Hypothalamus (tissue), 51 donors: ENCODE measurements around the gene FREM2.

Source experiments
- DNase-seq, 51 donors: peaks; one replicate each; lab custom pipeline; 2025; lab: John Stamatoyannopoulos, UW

FREM2 gene

GRCh38 chr13:38758277-38758676 lies 71.4 kb downstream of the FREM2 start:
- DNase-seq, result no peak

- no peak for DNase-seq
These were observed 72.5 kb downstream of the FREM2 start for GRCh38 chr13:38759390-38759789.

- peak in 18 of 51 donors; percentile 1 to 64 (median 15) for DNase-seq
These were observed 76.8 kb downstream of the FREM2 start for GRCh38 chr13:38763446-38764381.

DNA sequence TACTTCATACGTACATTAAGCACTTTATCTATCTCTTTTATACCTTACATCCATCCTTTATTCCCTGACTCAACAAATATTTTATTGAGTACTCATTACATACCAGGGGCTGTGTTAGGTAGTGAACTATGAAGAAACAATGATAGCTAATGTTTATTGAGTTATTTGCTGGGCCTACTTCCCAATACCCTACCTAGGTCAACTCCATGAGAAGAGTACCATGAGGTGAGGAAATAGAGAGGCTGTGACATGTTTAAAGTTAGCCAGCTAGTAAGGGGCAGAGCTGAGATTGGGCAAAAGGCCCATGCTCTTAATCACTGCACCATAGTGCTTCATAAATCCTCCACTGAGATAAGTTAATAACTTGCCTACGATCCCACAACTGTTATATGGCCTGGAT lies 79.9 kb downstream of the FREM2 start:
- no peak for DNase-seq

DNA sequence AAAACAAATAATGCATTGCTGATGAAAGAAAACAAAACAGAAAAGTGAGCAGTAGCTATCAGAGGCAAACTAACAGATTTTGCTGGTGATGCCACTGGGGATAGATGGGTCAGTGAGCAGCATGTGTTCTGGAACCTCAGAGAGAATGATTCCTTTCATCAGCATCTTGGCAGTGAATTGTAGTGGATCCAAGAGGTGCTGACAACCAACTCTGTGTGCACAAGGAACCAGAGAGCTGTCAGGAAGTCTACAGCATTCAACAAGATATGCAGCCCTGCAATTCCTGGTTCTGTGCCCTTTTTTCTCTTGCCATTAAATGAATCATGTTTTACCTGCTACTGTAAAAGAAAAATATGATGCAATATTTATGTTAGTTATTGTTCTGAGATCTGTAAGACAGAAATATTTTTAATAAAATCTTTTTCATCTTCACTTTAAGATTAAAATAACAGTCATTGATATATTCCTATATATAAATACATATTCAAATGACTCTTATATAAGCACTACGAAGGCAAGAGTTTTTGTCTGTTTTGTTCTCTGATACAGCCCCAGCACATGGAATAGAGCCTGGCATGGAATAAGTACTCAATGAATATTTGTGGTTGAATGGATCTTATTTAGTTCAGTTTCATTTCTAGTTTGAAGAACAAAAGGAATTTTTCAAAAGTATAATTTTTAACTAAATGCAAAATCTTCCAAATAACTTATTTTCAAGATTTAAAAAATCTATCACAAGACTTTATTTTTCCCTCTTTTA lies 80.8 kb downstream of the FREM2 start:
- DNase-seq, result peak in 33 of 51 donors; percentile 3 to 79 (median 22)

DNA sequence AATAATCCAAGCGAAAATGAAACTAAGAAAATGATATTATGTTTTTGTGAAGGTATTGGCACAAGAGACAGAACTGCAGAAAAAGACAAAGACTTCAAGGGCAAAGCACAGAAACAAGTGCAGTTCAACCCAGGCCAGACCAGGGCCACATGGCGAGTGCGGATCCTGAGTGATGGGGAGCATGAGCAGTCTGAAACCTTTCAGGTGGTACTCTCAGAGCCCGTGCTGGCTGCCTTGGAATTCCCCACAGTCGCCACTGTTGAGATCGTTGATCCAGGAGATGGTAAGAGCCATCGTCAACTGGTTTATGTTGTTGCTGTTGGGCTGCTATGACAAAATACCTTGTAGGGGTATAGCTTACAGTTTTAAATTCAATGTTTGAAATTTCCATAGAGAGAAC lies 82.6 kb downstream of the FREM2 start:
- no peak for DNase-seq

GRCh38 chr13:38775085-38775484 lies 88.2 kb downstream of the FREM2 start:
- no peak for DNase-seq

DNA sequence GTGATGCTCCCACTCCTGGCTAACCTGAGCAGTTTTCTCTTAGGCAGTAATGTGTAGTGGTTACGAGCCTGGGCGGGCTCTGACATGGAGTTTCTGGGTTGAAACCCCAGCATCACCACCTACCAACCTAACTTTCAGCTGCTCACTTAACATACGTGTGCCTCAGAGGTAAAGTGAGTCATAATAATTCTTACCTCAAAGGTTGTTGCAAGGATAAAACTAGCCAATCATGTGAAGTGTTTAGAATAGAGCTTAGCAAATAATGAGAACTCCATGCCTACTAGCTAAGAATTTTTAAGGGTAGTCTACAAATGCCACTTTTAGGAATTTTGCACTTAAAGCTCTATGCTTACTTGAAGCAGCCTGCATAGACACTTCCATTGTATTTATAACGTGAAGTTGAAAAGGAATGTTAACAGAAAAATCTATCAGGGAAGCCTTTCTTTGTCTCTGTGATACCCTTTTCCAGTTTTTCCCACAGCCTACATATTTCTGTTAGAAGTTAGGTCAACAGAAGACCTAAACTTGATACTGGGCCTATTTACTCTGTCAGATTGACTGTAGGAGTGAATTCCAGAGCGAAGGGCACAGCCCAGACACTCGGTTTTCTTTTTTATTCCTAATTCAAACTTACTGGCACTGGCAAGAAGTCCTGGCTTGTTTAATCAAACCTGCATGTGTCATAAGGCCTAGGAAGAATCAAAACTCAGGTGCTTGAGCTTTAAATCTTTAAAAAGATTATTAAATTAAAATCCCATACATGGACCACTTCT lies 90.7 kb downstream of the FREM2 start:
- no peak for DNase-seq

GRCh38 chr13:38781539-38781938 lies 94.7 kb downstream of the FREM2 start:
- no peak for DNase-seq

- no peak for DNase-seq
These were observed 97.4 kb downstream of the FREM2 start for GRCh38 chr13:38784036-38784880.

DNA sequence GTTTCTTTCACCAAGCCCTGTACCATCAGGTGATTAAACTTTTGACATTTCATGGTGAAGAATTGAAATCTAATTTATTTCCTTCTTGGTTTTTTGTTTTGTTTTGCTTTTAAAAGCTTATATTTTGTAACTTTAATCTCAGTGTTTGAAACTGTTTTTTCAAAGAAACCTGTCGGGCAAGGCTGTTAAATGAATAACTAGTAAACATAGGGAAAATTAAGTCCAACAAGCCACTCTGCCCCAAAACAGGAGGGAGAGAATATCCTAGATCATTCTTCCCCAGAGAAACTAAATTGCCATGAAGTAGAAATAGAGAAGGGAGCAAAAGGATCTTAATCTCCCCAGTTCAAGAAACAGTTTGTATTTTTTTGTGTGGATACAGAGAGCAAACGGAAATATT lies 98.2 kb downstream of the FREM2 start:
- DNase-seq, result no peak

DNA sequence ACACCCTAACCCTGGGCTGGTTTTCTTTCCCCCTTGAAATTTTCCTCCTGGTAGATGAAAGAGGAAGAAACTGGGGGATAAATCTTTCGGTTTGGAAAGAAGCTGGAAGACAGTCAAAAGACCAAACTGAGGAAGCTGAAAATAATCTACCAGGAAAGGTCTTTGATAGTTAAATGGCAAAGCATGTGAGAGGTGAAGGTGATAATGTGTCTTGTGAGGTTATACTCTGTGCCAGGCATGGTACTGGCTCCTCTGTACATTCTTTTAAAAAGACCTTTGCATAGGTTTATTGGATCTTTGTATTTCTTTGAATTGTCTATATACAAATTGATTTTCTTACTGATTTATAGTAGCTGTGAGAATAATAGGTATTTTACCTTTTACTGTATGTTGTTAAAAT lies 98.6 kb downstream of the FREM2 start:
- no peak for DNase-seq

GRCh38 chr13:38787550-38787949 lies 100.7 kb downstream of the FREM2 start:
- DNase-seq, result no peak

DNA sequence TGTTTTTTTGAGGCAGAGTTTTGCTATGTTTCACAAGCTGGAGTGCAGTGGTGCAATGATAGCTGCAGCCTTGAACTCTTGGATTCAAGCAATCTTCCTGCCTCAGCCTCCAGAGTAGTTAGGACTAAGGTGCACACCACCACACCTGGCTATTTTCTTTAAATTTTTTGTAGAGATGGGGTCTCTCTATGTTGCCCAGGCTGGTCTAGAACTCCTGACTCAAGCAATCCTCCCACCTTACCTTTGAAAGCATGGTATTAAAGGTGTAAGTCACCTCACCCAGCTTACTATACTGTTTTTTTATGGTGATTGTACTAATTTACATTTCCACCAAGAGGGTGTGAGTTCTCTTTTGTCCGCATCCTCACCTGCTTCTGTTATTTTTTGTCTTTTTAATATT lies 110.0 kb downstream of the FREM2 start:
- DNase-seq, result no peak

DNA sequence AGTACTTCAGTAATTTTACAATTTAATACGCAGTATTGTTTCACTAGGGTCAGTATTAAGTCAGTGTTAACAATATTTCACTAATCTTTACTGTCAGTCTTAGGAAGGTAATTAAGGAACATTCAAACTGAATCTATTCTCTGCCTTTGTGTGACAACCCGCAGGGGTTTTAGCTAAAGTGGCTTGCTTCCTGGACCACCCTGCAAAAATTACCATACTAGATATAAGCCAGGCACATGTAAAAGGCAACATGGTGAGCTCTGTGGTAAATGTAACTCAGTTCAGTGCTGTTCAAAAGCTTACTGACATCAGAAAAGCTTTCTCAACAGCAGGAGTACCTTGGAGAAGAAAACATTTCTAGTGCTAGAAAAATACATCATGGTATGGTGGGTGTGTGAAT lies 116.7 kb downstream of the FREM2 start:
- DNase-seq, result no peak

DNA sequence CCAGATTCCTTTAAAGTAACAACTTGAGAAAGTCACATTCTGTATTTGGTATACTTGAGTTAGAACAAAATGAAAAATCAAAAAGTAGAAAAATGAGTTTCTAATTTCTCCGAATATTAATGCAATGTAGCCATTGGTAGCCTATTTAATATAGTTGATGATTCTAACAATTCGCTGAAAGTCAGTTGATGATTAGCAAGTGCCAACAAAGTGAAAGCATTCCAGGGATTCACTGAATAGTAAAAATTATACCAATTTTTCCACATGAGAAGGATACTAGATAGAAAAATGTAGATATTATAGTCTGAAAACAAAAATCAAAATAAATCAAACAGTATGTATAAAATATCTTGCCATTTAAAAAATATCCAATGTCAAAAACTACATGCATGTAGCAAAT lies 117.2 kb downstream of the FREM2 start:
- DNase-seq, result no peak

- DNase-seq, result peak in 2 of 51 donors; percentile 8 to 9
These were observed 117.7 kb downstream of the FREM2 start for GRCh38 chr13:38804536-38804935.

DNA sequence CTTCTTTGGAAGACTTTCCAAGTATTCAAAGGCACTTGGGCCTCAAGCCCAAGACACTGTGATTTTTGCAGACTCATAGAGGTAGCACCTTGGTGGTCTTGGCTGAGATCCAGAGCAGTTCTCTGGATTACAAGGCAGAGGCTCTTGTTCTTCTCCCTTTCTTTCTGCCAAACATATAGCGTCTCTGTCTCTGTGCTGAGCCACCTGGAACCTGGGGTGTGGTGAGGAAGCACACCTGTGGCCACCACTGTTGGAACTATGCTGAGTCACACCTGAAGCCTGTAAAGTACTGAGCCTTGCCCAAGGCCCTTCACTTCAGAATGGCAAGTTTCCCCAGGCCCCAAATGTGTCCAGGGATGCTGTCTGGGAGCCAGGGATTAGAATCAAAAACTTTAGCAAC lies 127.5 kb downstream of the FREM2 start:
- no peak for DNase-seq

GRCh38 chr13:38819053-38819452 lies 132.2 kb downstream of the FREM2 start:
- DNase-seq, result peak in 29 of 51 donors; percentile 1 to 58 (median 16)

GRCh38 chr13:38819596-38819995 lies 132.7 kb downstream of the FREM2 start:
- no peak for DNase-seq
